GM23338 (cell line): ENCODE results near the gene TECPR2. TPM values are rescaled to one million over a fixed set of nuclear protein-coding genes. Genes with fewer than 3 reads are reported as not detected.

ENCODE experiments used
- ATAC-seq: fragments of 200-7000 bp; cut with Tn5 transposase; 3 replicates; pipeline ENCODE4 v1.9.1; 2020
- DNase-seq: peaks from one replicate; pipeline ENCODE4 v3.0.0-alpha.2; 2015; ENCODE audit warnings: low spot score
- H2AFZ ChIP-seq: fragments of 200-600 bp; sonication (generic); 2 replicates; pipeline ENCODE4 v1.8.0; 2016; ENCODE audit warnings: antibody characterized with exemption, mild to moderate bottlenecking, moderate library complexity
- H3F3A ChIP-seq: fragments of 200-600 bp; sonication (generic); replicated peaks from 2 replicates; pipeline ENCODE4 v1.8.0; 2017; ENCODE audit warnings: antibody characterized with exemption, mixed run types, low read depth
- H3K27ac ChIP-seq: fragments of 200-600 bp; sonication (generic); 2 replicates; pipeline ENCODE4 v1.6.1; 2016; ENCODE audit warnings: low read depth
- H3K27me3 ChIP-seq: fragments of 200-600 bp; sonication (generic); 2 replicates; pipeline ENCODE4 v1.8.0; 2016; ENCODE audit warnings: mild to moderate bottlenecking, mixed run types, moderate library complexity; ENCODE audit not compliant: insufficient read depth
- H3K36me3 ChIP-seq: fragments of 200-600 bp; sonication (generic); 2 replicates; pipeline ENCODE4 v1.8.0; 2016; ENCODE audit warnings: mild to moderate bottlenecking; ENCODE audit not compliant: insufficient read depth
- H3K4me1 ChIP-seq: fragments of 200-600 bp; sonication (generic); 2 replicates; pipeline ENCODE4 v1.8.0; 2016; ENCODE audit warnings: mild to moderate bottlenecking, moderate library complexity; ENCODE audit not compliant: insufficient read depth
- H3K4me2 ChIP-seq: fragments of 200-600 bp; sonication (generic); 2 replicates; pipeline ENCODE4 v1.7.1; 2017; ENCODE audit warnings: mixed run types
- H3K4me3 ChIP-seq: fragments of 200-600 bp; sonication (generic); 2 replicates; pipeline ENCODE4 v1.6.1; 2016; ENCODE audit warnings: mixed run types
- H3K79me2 ChIP-seq: fragments of 200-600 bp; sonication (generic); replicated peaks from 2 replicates; pipeline ENCODE4 v1.8.0; 2017; ENCODE audit warnings: mild to moderate bottlenecking; ENCODE audit not compliant: insufficient read depth
- H3K9me2 ChIP-seq: fragments of 200-600 bp; sonication (generic); 2 replicates; pipeline ENCODE4 v1.8.0; 2017; ENCODE audit not compliant: insufficient read depth
- H4K20me1 ChIP-seq: fragments of 200-600 bp; sonication (generic); replicated peaks from 2 replicates; pipeline ENCODE4 v1.8.0; 2017; ENCODE audit warnings: mild to moderate bottlenecking; ENCODE audit not compliant: insufficient read depth
- H3K27ac Mint-ChIP-seq: 2 replicates; pipeline ENCODE4 v1.8.0; 2020; ENCODE audit warnings: inconsistent platforms, mild to moderate bottlenecking, moderate library complexity, mixed read lengths
- H3K27me3 Mint-ChIP-seq: 3 replicates; pipeline ENCODE4 v1.8.0; 2022; ENCODE audit warnings: low read depth, mild to moderate bottlenecking, moderate library complexity, mixed read lengths, inconsistent platforms; ENCODE audit not compliant: insufficient read depth, poor library complexity
- H3K36me3 Mint-ChIP-seq: 3 replicates; pipeline ENCODE4 v1.8.0; 2021; ENCODE audit warnings: low read depth, mild to moderate bottlenecking, inconsistent platforms, moderate library complexity, mixed read lengths
- H3K4me1 Mint-ChIP-seq: 3 replicates; pipeline ENCODE4 v1.8.0; 2020; ENCODE audit warnings: mild to moderate bottlenecking, inconsistent platforms, mixed read lengths
- H3K4me3 Mint-ChIP-seq: 3 replicates; pipeline ENCODE4 v1.8.0; 2021; ENCODE audit warnings: moderate library complexity, mild to moderate bottlenecking, inconsistent platforms, mixed read lengths
- H3K9me3 Mint-ChIP-seq: 3 replicates; pipeline ENCODE4 v1.8.0; 2020; ENCODE audit warnings: moderate library complexity, mild to moderate bottlenecking, inconsistent platforms, mixed read lengths
- ETS1 ChIP-seq: IDR thresholded peaks from 2 replicates; pipeline ENCODE4 v1.6.1; 2016; ENCODE audit warnings: antibody characterized with exemption
- JUNB ChIP-seq: IDR thresholded peaks from one replicate; pipeline ENCODE4 v1.6.1; 2016; ENCODE audit warnings: antibody characterized with exemption; ENCODE audit not compliant: unreplicated experiment
- NANOG ChIP-seq: IDR thresholded peaks from 2 replicates; pipeline ENCODE4 v1.6.1; 2016; ENCODE audit warnings: antibody characterized with exemption, borderline replicate concordance
- REST ChIP-seq: IDR thresholded peaks from one replicate; pipeline ENCODE4 v1.6.1; 2018; ENCODE audit warnings: antibody characterized with exemption; ENCODE audit not compliant: unreplicated experiment
- STAT1 ChIP-seq: IDR thresholded peaks from one replicate; pipeline ENCODE4 v1.6.1; 2016; ENCODE audit warnings: antibody characterized with exemption; ENCODE audit not compliant: unreplicated experiment
- ZNF331 ChIP-seq: fragments of 250-450 bp; sonication (Bioruptor Pico); IDR thresholded peaks from 2 replicates; pipeline ENCODE4 v1.5.0; 2020; ENCODE audit warnings: low read depth, mild to moderate bottlenecking, moderate library complexity
- ZNF462 ChIP-seq: fragments of 250-450 bp; sonication (Bioruptor Pico); IDR thresholded peaks from 2 replicates; pipeline ENCODE4 v1.5.0; 2020; ENCODE audit warnings: mild to moderate bottlenecking, moderate library complexity
- polyA plus RNA-seq: library from polyadenylated mRNA; unstranded; fragments of >200 nt; fragmentation: Nextera tagmentation; extraction: Ambion mirVana; gene quantifications from 2 replicates; pipeline ENCODE4 v1.2.1, GENCODE V29; 2016
- total RNA-seq: library from RNA; depleted of rRNA; stranded (reverse); fragments of >200 nt; shearing (Covaris generic); gene quantifications from 2 replicates; pipeline ENCODE4 v1.2.3, GENCODE V29; 2014

Gene TECPR2
- total and polyA plus RNA-seq, 2 experiments from 2014 or later, result 4.8 to 20.5 TPM

GRCh38 chr14:102345232-102345631 lies 17.5 kb upstream of the TECPR2 start (continued):
- TF ChIP-seq ZNF462 (CRISPR knock-in tag), result no peak
- no peak for TF ChIP-seq REST

GRCh38 chr14:102346645-102347044 lies 16.1 kb upstream of the TECPR2 start:
- Histone ChIP-seq H3K9me2 (no peaks in the 10 kb centered on the region), H4K20me1 (no peaks in the 10 kb centered on the region), H2AFZ (no peak overlapping the region), H3K27me3 (no peaks in the 10 kb centered on the region), H3K79me2 (no peaks in the 10 kb centered on the region), H3K4me3 (no peak overlapping the region), H3K27ac (no peak overlapping the region), H3K36me3 (no peaks in the 10 kb centered on the region; the same call in 1 of the 2 replicates), H3K4me1 (no peaks in the 10 kb centered on the region), H3K4me2 (no peak overlapping the region), H3F3A (no peaks in the 10 kb centered on the region)
- peaks cover 47% of the 10 kb centered on the region for H3K36me3 Mint-ChIP-seq
- no peaks in the 10 kb centered on the region for H3K9me3 Mint-ChIP-seq
- H3K27me3 Mint-ChIP-seq, result peaks cover 2% of the 10 kb centered on the region
- no peaks in the 10 kb centered on the region for H3K4me1 Mint-ChIP-seq
- H3K27ac Mint-ChIP-seq, result no peak overlapping the region
- DNase-seq (no peak), ATAC-seq (no peak)
- no peak overlapping the region for H3K4me3 Mint-ChIP-seq
- TF ChIP-seq STAT1, result no peak
- TF ChIP-seq JUNB, result no peak
- TF ChIP-seq ZNF331, result no peak
- no peak for TF ChIP-seq ETS1
- no peak for TF ChIP-seq NANOG
